Astrocyte (in vitro differentiated cells and primary cell): ENCODE results near the gene ZSCAN23. TPM values are rescaled to one million over a fixed set of nuclear protein-coding genes. Genes with fewer than 3 reads are reported as not detected.
"Not testable (repeated sequence)": the region's sequence is repeated elsewhere in the genome, so short reads cannot be mapped to it uniquely, and the experiment has no call there.

ENCODE experiments used
- DNase-seq: peaks from one replicate; pipeline ENCODE4 v3.0.0-alpha.2; 2010; ENCODE audit warnings: low read depth
- FAIRE-seq: peaks from 2 replicates; lab custom pipeline; 2011; peaks lifted over from hg19 to GRCh38; lab: Jason Lieb, UNC
- H2AFZ ChIP-seq: 2 replicates; pipeline ENCODE4 v1.6.0; 2012; ENCODE audit warnings: low read depth, low read length, inconsistent platforms
- H3K27ac ChIP-seq: 2 replicates; pipeline ENCODE4 v1.5.1; 2011; ENCODE audit warnings: low read depth, low read length, inconsistent platforms
- H3K27me3 ChIP-seq: 2 replicates; pipeline ENCODE4 v1.6.0; 2011; ENCODE audit warnings: low read length, inconsistent platforms; ENCODE audit not compliant: insufficient read depth
- H3K36me3 ChIP-seq: 2 replicates; pipeline ENCODE4 v1.5.1; 2011; ENCODE audit warnings: low read length, inconsistent platforms; ENCODE audit not compliant: insufficient read depth
- H3K4me1 ChIP-seq: 2 replicates; pipeline ENCODE4 v1.5.1; 2011; ENCODE audit warnings: low read length, inconsistent platforms; ENCODE audit not compliant: insufficient read depth
- H3K4me2 ChIP-seq: 2 replicates; pipeline ENCODE4 v1.6.0; 2012; ENCODE audit warnings: low read length, inconsistent platforms
- H3K4me3 ChIP-seq: 2 replicates; pipeline ENCODE4 v1.5.1; 2011; ENCODE audit warnings: low read depth, mild to moderate bottlenecking, low read length, inconsistent platforms; ENCODE audit not compliant: insufficient read depth
- H3K79me2 ChIP-seq: 2 replicates; pipeline ENCODE4 v1.6.0; 2012; ENCODE audit warnings: mild to moderate bottlenecking, low read length, inconsistent platforms; ENCODE audit not compliant: insufficient read depth
- H3K9ac ChIP-seq: 2 replicates; pipeline ENCODE4 v1.6.0; 2012; ENCODE audit warnings: mild to moderate bottlenecking, low read length, inconsistent platforms
- H3K9me3 ChIP-seq: 2 replicates; pipeline ENCODE4 v1.5.1; 2012; ENCODE audit warnings: low read depth, mild to moderate bottlenecking, low read length, inconsistent platforms; ENCODE audit not compliant: insufficient read depth
- H4K20me1 ChIP-seq: 2 replicates; pipeline ENCODE4 v1.6.0; 2012; ENCODE audit warnings: low read length, inconsistent platforms; ENCODE audit not compliant: insufficient read depth
- H3K27ac Mint-ChIP-seq: one replicate; pipeline ENCODE4 v1.8.0; 2021; ENCODE audit warnings: mild to moderate bottlenecking, mixed read lengths; ENCODE audit not compliant: unreplicated experiment
- H3K27me3 Mint-ChIP-seq: one replicate; pipeline ENCODE4 v1.8.0; 2021; ENCODE audit warnings: low read depth, mixed read lengths; ENCODE audit not compliant: unreplicated experiment
- H3K36me3 Mint-ChIP-seq: one replicate; pipeline ENCODE4 v1.8.0; 2021; ENCODE audit warnings: low read depth, mixed read lengths; ENCODE audit not compliant: unreplicated experiment
- H3K4me1 Mint-ChIP-seq: one replicate; pipeline ENCODE4 v1.8.0; 2021; ENCODE audit warnings: low read depth, mixed read lengths; ENCODE audit not compliant: unreplicated experiment
- H3K4me3 Mint-ChIP-seq: one replicate; pipeline ENCODE4 v1.8.0; 2021; ENCODE audit warnings: mild to moderate bottlenecking, moderate library complexity, mixed read lengths; ENCODE audit not compliant: unreplicated experiment
- H3K9me3 Mint-ChIP-seq: one replicate; pipeline ENCODE4 v1.8.0; 2021; ENCODE audit warnings: mild to moderate bottlenecking, mixed read lengths; ENCODE audit not compliant: unreplicated experiment
- CTCF ChIP-seq: IDR thresholded peaks from 2 replicates; pipeline ENCODE4 v1.5.1; 2011; ENCODE audit warnings: low read depth, mild to moderate bottlenecking, inconsistent platforms, low read length, moderate library complexity; ENCODE audit not compliant: insufficient read depth
- EZH2 ChIP-seq: IDR thresholded peaks from 2 replicates; pipeline ENCODE4 v1.6.1; 2012; ENCODE audit warnings: mild to moderate bottlenecking, low read length, inconsistent platforms; ENCODE audit not compliant: insufficient read depth
- total RNA-seq: library from RNA; stranded (reverse); gene quantifications from 2 replicates; pipeline ENCODE4 v1.2.1, GENCODE V29; 2021

The ZSCAN23 gene
- total RNA-seq, 1 donor from 2014 or later: 4.8 TPM

- Histone ChIP-seq H3K9me3 (no peaks in the 10 kb centered on the region), H3K27ac (no peak overlapping the region), H3K27me3 (peaks cover 2% of the 10 kb centered on the region), H2AFZ (no peak overlapping the region), H4K20me1 (no peaks in the 10 kb centered on the region), H3K79me2 (no peaks in the 10 kb centered on the region), H3K4me3 (no peak overlapping the region), H3K36me3 (no peaks in the 10 kb centered on the region), H3K9ac (no peak overlapping the region), H3K4me1 (no peaks in the 10 kb centered on the region), H3K4me2 (no peak overlapping the region)
- no peak overlapping the region for H3K4me3 Mint-ChIP-seq
- H3K4me1 Mint-ChIP-seq: no peaks in the 10 kb centered on the region
- H3K9me3 Mint-ChIP-seq: peaks cover 2% of the 10 kb centered on the region
- H3K36me3 Mint-ChIP-seq: no peaks in the 10 kb centered on the region
- peaks cover 7% of the 10 kb centered on the region for H3K27me3 Mint-ChIP-seq
- TF ChIP-seq EZH2: no peak
- no peak for TF ChIP-seq CTCF
- no peak for FAIRE-seq
- DNase-seq: no peak
- H3K27ac Mint-ChIP-seq: peak overlapping the region; percentile 50
These were observed 35.1 kb downstream of the ZSCAN23 start for GRCh38 chr6:28408076-28408802.

GRCh38 chr6:28407401-28407800 lies 35.9 kb downstream of the ZSCAN23 start:
- peaks cover 7% of the 10 kb centered on the region for H3K27me3 Mint-ChIP-seq
- peaks cover 2% of the 10 kb centered on the region for H3K9me3 Mint-ChIP-seq
- no peaks in the 10 kb centered on the region for H3K36me3 Mint-ChIP-seq
- TF ChIP-seq CTCF (no peak), EZH2 (no peak)
- FAIRE-seq: no peak
- Histone ChIP-seq H3K4me3 (no peak overlapping the region), H2AFZ (no peak overlapping the region), H3K4me2 (no peak overlapping the region), H4K20me1 (no peaks in the 10 kb centered on the region), H3K79me2 (no peaks in the 10 kb centered on the region), H3K27me3 (peaks cover 2% of the 10 kb centered on the region), H3K4me1 (no peaks in the 10 kb centered on the region), H3K36me3 (no peaks in the 10 kb centered on the region), H3K9me3 (no peaks in the 10 kb centered on the region), H3K27ac (no peak overlapping the region), H3K9ac (no peak overlapping the region)
- DNase-seq: no peak
- no peak overlapping the region for H3K27ac Mint-ChIP-seq
- H3K4me1 Mint-ChIP-seq: no peaks in the 10 kb centered on the region
- no peak overlapping the region for H3K4me3 Mint-ChIP-seq

- not testable (repeated sequence) for H3K27ac ChIP-seq, H3K27ac Mint-ChIP-seq, H4K20me1 ChIP-seq, H3K27me3 ChIP-seq, H3K4me2 ChIP-seq, H2AFZ ChIP-seq, H3K36me3 ChIP-seq, H3K9me3 ChIP-seq, H3K36me3 Mint-ChIP-seq, H3K4me1 Mint-ChIP-seq, H3K4me3 ChIP-seq, H3K79me2 ChIP-seq, H3K27me3 Mint-ChIP-seq, H3K4me1 ChIP-seq, FAIRE-seq, H3K4me3 Mint-ChIP-seq, DNase-seq, H3K9me3 Mint-ChIP-seq, H3K9ac ChIP-seq
These were observed 39.4 kb downstream of the ZSCAN23 start for GRCh38 chr6:28403923-28404322.
